Superior temporal gyrus (tissue), 1 donor: ENCODE data around the gene EDDM3A.
A peak's percentile ranks its signal among the peaks of the same experiment; 100 is the strongest.
"Not testable (repeated sequence)": the region's sequence is repeated elsewhere in the genome, so short reads cannot be mapped to it uniquely, and the experiment has no call there.

Experiments
- DNase-seq: peaks from one replicate; pipeline ENCODE4 v3.0.0-alpha.2; 2016; ENCODE audit errors: extremely low spot score

The EDDM3A gene, protein sequence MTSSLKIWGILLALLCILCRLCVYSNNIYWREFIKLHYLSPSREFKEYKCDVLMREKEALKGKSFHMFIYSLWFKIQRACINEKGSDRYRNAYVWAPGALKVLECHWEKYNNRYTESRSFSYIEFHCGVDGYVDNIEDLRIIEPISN

GRCh38 chr14:20745571-20746358 is at the start of gene EDDM3A:
TSS of gene EDDM3A (plus strand) at chr14:20745887. CDS start at chr14:20747581, 1,694 bp downstream.
- DNase-seq: no peak

GRCh38 chr14:20696764-20697163 is 48.9 kb upstream of the EDDM3A start:
- DNase-seq: no peak

DNA sequence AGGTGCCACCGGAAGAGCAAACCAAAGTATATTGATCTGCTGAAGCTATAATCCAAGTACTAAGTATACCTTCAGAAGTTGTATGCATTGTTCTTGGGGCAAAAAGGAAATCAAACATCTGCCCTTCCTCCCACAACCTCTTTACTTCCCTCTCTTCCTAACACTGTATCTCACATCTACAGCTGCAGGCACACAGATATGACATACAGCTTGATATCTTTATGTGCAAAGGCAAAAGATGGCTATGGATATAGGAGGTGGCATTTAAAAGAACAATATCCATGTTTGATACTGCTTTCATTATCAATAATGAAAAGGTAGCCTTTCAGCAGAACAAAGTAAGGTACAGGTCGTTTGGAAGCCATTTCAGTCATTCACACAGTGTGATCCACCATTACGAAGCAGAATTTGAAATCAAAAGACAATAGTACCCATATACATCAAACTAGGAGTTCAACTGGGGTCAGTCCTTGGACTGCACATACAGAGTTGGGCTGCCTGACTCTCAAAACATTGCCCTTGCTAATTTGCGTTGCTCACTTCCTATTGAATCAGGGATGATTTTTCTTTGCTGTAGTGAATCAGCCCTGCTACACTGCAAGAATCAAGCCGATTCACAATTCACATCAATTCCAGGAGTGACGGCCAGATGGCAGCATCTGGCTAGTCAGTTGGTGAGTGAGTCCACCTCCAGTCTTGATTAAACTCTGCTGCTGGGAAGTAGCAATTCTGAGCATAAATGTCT is 48.2 kb upstream of the EDDM3A start:
- DNase-seq: peak; percentile 95

DNA sequence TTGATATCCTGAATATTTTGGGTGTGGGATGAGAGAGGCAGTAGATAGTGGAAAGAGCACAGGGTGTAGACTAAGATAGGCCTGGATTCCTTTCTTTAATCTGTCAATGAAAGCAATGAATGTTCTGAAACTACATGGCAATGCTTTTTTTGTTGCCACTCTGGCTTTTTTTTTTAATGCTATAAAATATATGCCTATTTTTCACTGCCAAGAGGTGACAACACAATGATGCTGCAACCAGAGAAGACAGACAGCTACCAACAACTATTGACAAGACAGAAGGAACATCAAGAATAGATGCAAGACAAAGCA is 47.7 kb upstream of the EDDM3A start:
- DNase-seq: no peak

- no peak for DNase-seq
These were observed 46.8 kb upstream of the EDDM3A start for GRCh38 chr14:20698934-20699333.

DNA sequence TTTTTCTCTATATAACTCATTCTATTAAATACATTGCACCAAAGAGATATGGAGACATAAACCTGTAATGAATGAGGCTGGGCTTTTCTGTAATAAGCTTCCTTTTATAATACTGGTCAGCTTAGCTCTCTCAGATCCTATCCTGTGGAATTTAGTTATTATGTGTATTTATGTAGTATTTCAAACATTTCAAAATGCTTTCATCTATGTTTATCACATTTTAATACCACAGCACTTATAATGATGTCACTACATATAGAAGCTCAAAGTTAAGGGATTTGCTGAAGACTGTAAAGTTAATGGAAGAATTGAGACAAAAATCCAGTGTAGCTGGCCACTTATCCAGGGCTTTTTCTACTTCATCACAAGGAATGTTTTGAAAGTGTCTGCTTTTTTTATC is 45.8 kb upstream of the EDDM3A start:
- DNase-seq: no peak

- DNase-seq: not testable (repeated sequence)
These were observed 44.7 kb upstream of the EDDM3A start for GRCh38 chr14:20700965-20701364.

DNA sequence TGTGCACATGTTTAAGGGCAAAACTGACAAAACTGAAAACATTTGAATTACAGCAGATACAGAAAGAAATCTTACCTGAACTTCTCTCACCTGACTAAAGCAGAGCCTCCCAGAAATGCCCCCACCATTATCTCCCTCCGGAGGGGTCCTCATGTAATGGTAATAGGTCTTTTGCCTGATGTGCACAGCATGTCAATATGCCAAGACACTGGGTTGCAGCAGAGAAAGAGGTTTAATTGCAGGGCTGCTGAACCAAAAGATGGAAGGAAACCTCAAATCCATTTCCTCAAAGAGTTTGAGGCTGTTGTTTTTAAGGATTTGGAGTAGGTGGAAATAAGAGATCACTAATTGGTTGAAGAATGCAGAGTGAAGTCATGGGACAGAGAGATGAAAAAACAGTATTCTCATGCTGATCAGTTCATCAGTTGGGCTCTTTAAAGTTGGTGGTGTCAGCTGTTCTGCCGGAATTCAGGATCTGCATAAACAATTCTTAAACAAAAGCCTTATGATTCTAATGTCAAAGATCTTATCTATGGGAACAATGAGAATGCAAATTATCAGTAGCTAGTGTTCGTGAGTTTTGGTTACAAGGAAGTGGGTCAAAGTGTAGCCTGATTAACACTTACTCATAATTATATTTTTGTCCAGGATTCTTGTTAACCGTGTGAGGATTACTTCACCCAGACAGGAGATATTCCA is 38.9 kb upstream of the EDDM3A start:
- DNase-seq: no peak

DNA sequence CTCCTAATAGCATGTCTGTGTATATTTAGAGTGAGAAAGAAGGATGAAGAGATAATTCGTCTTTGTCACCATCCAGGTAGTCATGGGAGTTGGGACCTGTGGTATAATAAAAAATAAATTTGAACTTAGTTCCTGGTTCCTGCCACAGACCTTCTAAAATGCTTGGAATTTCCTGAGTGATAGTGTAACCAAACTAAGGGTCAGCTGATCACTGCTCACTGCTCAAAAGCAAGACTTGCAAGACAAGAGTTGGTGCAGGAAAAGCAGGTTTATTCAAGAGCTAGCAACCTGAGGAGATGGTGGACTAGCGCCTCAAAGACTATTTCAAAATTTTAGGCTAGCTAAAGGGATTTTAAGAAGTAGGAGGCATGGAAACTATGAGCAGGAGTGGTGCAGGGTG is 38.1 kb upstream of the EDDM3A start:
- no peak for DNase-seq

- no peak for DNase-seq
These were observed 34.4 kb upstream of the EDDM3A start for GRCh38 chr14:20711261-20711660.

DNA sequence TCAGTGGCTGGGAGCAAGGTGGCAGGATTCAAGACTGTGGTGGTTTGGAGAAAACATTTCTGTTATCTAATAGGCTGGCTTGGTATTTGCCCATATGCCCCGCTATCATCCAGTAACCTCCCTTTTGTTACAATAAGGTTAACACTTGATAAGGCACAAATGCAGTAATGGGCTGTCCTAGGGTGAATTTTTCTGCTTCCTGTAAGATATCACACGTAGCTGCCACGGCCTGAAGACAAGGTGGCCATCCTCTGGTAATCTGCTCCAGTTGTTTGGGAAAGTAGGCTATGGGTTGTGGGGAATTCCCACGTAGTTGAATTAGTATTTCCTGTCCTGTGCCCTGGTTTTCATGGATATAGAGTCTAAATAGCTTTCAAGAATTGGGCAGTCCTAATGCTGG is 34.0 kb upstream of the EDDM3A start:
- DNase-seq: no peak

- DNase-seq: no peak
These were observed 32.8 kb upstream of the EDDM3A start for GRCh38 chr14:20712904-20713303.

GRCh38 chr14:20714593-20715250 is 31.0 kb upstream of the EDDM3A start:
- peak; percentile 48 for DNase-seq

DNA sequence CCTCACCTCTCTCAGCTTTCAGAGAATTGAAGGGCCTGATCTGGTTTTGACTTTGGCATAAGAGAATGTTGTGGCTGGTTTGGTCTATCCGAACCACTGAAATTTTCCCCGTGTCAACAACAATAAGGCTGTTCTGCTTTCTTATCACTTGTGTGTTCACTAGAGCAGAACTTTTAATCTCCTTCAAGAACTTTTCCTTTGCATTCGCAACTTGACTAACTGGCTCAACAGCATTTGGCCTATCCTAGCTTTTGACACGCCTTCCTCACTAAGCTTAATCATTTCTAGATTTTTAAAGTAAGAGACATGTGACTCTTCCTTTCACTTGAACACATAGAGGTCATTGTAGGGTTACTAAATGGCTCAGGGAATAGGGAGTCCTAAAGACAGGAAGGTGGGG is 25.9 kb upstream of the EDDM3A start:
- no peak for DNase-seq

GRCh38 chr14:20720741-20721140 is 24.9 kb upstream of the EDDM3A start:
- no peak for DNase-seq

GRCh38 chr14:20722016-20722415 is 23.7 kb upstream of the EDDM3A start:
- DNase-seq: no peak

GRCh38 chr14:20723488-20723887 is 22.2 kb upstream of the EDDM3A start:
- DNase-seq: no peak

DNA sequence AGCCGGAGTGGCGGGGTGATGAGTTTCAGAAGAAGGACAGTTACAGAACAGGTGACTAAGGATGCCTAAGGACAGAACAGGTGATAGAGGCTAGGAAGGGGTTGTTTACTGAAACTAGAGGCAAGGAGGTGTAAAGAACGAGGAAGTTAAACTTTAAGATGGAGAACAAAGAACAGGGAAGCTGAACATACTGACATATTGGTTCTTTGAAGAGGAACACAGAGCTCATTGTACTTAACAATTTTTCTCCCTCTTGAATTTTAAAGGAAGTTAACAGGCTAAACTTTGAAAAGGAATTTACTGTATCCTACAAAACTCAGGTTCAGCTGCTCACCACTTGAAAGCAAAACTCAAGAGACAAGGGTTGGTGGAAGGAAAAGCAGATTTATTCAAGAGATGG is 19.6 kb upstream of the EDDM3A start:
- not testable (repeated sequence) for DNase-seq

DNA sequence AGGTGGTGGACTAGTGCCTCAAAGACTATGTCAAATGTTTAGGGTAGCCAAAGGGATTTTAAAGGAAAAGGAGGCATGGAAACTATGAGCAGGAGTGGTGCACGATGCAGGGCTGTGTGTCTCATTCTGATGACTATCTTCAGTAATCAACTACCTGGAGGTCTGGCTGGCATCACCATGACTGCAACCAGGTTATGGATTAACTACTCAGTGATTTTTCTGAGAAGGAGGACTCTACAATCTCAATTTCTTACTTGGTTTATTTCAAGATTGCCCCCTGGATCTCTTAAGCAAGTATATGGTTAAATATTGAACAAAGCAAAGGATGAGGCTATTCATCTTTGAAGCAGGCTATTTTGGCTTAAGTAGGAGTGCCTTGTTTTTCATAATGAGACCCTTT is 19.2 kb upstream of the EDDM3A start:
- DNase-seq: no peak

DNA sequence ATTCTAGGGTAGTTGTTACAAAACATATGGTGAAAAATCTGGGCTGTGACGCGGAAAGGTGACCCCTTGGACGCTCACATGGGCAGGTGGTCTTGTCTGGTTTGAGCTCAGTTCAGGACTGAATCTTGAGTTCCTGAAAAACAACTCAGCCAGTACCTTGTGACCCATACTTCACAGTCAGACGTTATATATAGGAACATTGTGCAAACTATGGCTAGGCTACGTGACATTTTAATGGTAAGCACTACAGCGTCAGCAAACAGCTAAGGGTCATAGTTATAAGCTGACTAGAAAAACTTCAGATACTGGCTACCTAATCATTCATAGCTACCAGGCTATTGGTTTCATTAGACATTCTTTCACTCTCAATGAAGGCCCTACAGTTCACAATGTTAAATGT is 14.8 kb upstream of the EDDM3A start:
- no peak for DNase-seq

- no peak for DNase-seq
These were observed 13.2 kb upstream of the EDDM3A start for GRCh38 chr14:20732477-20732876.
